ENCODE results near the gene DOCK11. TPM values are rescaled to one million over a fixed set of nuclear protein-coding genes. Genes with fewer than 3 reads are reported as not detected.

The DOCK11 gene
- total and polyA plus RNA-seq, 9 of the 15 experiments (the other 6 are each of a cell fraction or from before 2014, with no cell fraction given), result 41.8 to 77.8 (median 50.9) TPM

DNA sequence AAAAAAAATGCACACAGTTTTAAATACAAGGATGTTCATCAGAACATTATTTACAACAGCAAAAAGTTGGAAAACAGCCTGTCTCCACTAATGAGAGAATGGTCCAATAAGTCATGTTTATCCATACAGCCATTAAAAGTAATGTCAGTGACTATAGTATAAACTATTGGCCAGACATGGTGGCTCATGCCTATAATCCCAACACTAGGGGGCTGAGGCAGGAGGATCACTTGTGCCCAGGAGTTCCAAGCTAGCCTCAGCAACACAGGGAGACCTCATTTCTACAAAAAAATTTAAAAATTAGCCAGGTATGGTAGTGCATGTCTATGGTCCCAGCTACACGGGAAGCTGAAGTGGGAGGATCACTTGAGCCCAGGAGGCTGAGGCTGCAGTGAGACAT, 183.7 kb downstream of the DOCK11 start:
- Histone ChIP-seq H3K36me3 (ENCODE audit: control insufficient read depth, insufficient read depth, low read length) (peaks cover 69% of the 10 kb centered on the region; the same call in 2 of the 3 replicates), H3K27ac (ENCODE audit: extremely low read depth, low read depth, low read length) (no peak overlapping the region), H3K4me3 (no peak overlapping the region), H3K9me1 (ENCODE audit: control insufficient read depth, insufficient read depth, low read length) (no peaks in the 10 kb centered on the region), H4K20me1 (replicated peaks; ENCODE audit: control insufficient read depth, insufficient read depth, low read length) (no peaks in the 10 kb centered on the region), H3K9ac (ENCODE audit: insufficient read depth in 1 of 2, low read depth in 2 of 2, low read length in 2 of 2) (no peak overlapping the region), H2AFZ (ENCODE audit: low read depth, low read length) (no peak overlapping the region), H3K79me2 (ENCODE audit: control insufficient read depth, insufficient read depth, low read length) (no peaks in the 10 kb centered on the region), H3K4me2 (ENCODE audit: insufficient read depth, low read length) (no peak overlapping the region), H3K27me3 (ENCODE audit: control insufficient read depth in 2 of 2, insufficient read depth in 2 of 2, low read length in 2 of 2) (no peaks in the 10 kb centered on the region), H3K4me1 (replicated peaks in 1 of 2; ENCODE audit: control insufficient read depth in 2 of 2, insufficient read depth in 2 of 2, low read length in 2 of 2) (no peaks in the 10 kb centered on the region), H3K9me3 (replicated peaks; ENCODE audit: control insufficient read depth, insufficient read depth, low read depth, low read length) (no peaks in the 10 kb centered on the region)
- FAIRE-seq (no peak), ATAC-seq (no peak), DNase-seq (ENCODE audit: extremely low read depth in 1 of 4, low spot score in 3 of 4) (no peak)
- ChIA-PET POLR2A (no interaction called here), CTCF (ENCODE audit: low intra/inter-chr PET ratio) (no interaction called here)
- intact Hi-C loops (cut with micrococcal nuclease) (no loop called here), in situ Hi-C loops (cut with MboI) (no loop called here)
- BruUV-seq (replicated peaks), result no TSS peak
- no peak for TF ChIP-seq RBM15 (IDR thresholded peaks at IDR 0.05; ENCODE audit: insufficient read depth, low read length)
- no peak for TF ChIP-seq MYBL2 (IDR thresholded peaks at IDR 0.05; ENCODE audit: low read depth)
- TF ChIP-seq MYBL2 (CRISPR knock-in tag; IDR thresholded peaks at IDR 0.05; ENCODE audit: borderline replicate concordance), result no peak
- TF ChIP-seq DPF2 (IDR thresholded peaks at IDR 0.05), result no peak
- TF ChIP-seq NCOA2 (IDR thresholded peaks at IDR 0.05; ENCODE audit: partially characterized antibody in 2 of 2), result no peak
- TF ChIP-seq CCAR2 (IDR thresholded peaks at IDR 0.05; ENCODE audit: low read depth, low read length), result no peak
- no peak for TF ChIP-seq RBM25 (IDR thresholded peaks at IDR 0.05; ENCODE audit: low read depth, low read length, severe bottlenecking)
- TF ChIP-seq HDAC6 (IDR thresholded peaks at IDR 0.05; ENCODE audit: low read depth, low read length), result no peak
- no peak for TF ChIP-seq RFX1 (IDR thresholded peaks at IDR 0.05)
- TF ChIP-seq CCNT2 (IDR thresholded peaks at IDR 0.05; ENCODE audit: borderline replicate concordance, extremely low read depth, insufficient read length, low read depth, low read length), result no peak
- TF ChIP-seq GTF2A2 (tag; IDR thresholded peaks at IDR 0.05), result no peak
- no peak for TF ChIP-seq ZNF764 (CRISPR knock-in tag; IDR thresholded peaks at IDR 0.05; ENCODE audit: low read depth)
- TF ChIP-seq RBM34 (IDR thresholded peaks at IDR 0.05; ENCODE audit: borderline replicate concordance, insufficient read depth, low read length), result no peak
- no peak for TF ChIP-seq CHD2 (IDR thresholded peaks at IDR 0.05; ENCODE audit: low read depth, low read length)
- TF ChIP-seq, protein P1, sequence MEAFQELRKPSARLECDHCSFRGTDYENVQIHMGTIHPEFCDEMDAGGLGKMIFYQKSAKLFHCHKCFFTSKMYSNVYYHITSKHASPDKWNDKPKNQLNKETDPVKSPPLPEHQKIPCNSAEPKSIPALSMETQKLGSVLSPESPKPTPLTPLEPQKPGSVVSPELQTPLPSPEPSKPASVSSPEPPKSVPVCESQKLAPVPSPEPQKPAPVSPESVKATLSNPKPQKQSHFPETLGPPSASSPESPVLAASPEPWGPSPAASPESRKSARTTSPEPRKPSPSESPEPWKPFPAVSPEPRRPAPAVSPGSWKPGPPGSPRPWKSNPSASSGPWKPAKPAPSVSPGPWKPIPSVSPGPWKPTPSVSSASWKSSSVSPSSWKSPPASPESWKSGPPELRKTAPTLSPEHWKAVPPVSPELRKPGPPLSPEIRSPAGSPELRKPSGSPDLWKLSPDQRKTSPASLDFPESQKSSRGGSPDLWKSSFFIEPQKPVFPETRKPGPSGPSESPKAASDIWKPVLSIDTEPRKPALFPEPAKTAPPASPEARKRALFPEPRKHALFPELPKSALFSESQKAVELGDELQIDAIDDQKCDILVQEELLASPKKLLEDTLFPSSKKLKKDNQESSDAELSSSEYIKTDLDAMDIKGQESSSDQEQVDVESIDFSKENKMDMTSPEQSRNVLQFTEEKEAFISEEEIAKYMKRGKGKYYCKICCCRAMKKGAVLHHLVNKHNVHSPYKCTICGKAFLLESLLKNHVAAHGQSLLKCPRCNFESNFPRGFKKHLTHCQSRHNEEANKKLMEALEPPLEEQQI (IDR thresholded peaks at IDR 0.05), result no peak
- TF ChIP-seq RBFOX2 (IDR thresholded peaks at IDR 0.05; ENCODE audit: low read depth, low read length), result no peak
- TF ChIP-seq, protein P2, sequence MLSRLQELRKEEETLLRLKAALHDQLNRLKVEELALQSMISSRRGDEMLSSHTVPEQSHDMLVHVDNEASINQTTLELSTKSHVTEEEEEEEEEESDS (CRISPR knock-in tag; IDR thresholded peaks at IDR 0.05), result no peak
- TF ChIP-seq TCF7 (IDR thresholded peaks at IDR 0.05; ENCODE audit: borderline replicate concordance), result no peak
- 0% methylated on average over 1 of the region's 1 CpG for WGBS (ENCODE audit: insufficient coverage, low coverage, missing lambda C conversion rate)
